Ecto neural progenitor cell (in vitro differentiated cells): ENCODE data around the gene TMEM208.

Experiments
- DNase-seq: peaks from one replicate; pipeline ENCODE4 v3.0.0-alpha.2; 2018; ENCODE audit warnings: low spot score

The TMEM208 gene

DNA sequence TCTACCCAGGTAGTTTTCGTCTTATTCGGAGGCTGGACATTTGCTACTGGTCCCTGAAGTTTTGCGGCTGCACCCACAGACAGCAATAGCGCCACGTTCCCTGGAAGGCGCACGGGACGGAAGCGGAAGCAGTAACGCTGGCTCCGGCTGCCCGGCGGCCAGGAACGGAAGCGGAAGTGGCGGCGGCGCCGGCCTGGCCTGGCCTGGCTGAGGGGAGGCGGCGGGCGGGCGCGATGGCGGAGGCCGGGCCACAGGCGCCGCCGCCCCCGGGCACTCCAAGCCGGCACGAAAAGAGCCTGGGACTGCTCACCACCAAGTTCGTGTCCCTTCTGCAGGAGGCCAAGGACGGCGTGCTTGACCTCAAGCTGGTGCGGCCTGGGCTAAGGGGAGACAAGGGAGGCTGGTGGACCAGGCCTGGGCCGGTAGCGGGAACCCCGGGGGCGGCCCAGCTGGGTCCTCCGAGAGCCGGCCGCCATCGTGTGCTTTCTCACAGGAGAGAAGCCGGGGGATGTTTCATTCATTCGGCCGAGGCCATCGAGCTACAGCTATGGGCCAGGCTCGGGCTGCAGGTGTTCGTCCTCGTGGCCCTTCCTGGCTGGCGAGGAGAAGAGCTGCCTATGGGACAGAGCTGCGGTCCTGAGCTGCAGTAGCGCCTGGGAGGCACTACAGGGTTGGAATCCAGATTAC is 34.8 kb upstream of the TMEM208 start, which contains the start of gene E2F4:
Gene E2F4, plus strand, starts transcription at position 161 of the 687 bp plus-strand sequence. Its CDS starts 73 bp downstream, at position 234.
- peak; percentile 90 for DNase-seq

DNA sequence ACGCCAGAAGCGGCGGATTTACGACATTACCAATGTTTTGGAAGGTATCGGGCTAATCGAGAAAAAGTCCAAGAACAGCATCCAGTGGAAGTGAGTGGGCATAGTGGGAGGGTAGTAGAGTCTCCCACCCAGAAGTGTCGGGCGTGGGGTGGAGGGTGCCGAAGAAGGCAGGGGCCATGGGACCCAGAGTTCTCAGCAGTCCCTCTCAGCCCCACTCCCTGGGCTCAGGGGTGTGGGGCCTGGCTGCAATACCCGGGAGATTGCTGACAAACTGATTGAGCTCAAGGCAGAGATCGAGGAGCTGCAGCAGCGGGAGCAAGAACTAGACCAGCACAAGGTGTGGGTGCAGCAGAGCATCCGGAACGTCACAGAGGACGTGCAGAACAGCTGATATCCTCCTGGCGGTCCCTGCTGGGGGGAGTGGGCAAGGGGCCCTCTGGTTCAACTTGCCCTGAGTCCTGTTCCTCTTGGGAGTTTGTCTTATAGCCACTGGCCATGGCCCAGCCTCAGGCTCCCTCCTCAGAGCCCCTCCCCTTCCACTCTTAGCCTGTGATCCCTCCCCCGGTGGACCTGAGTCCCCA is 34.1 kb upstream of the TMEM208 start:
- no peak for DNase-seq

DNA sequence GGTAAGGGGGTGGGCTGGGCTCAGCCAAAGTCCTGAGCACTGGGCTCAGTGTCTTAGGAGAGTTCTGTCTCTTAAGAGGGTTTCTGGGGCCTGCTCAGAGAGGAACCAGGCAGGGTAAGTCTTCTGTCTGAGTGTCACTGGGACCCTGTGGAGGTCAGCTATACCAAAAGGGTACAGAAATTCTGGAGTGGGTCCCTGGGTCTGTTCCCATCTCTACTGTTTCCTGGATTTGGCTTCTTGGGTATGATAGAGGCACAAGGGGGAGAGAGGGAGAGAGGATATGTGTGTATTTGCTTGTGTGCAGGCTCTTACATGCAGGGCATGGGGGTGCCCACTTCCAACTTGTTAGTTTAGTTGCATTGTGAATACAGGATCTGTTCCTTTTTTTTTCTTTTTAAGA is 33.4 kb upstream of the TMEM208 start:
- DNase-seq: no peak

DNA sequence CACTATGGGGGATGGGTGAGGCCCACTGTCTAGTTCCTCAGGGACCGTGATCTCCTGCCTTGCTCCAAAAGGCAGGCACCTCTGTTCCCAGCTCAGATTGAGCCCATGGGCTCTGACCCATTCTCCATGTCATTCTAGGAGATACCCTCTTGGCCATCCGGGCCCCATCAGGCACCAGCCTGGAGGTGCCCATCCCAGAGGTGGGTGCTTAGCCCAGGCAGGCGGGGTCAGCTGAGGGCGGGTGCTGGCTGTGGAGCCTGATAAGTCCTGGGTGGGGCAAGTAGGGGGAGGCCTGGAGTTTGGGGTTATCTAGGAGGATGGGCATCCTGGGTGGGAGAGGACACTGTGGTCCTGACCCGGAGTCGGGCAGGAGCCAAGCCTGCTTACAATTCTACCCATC is 32.7 kb upstream of the TMEM208 start:
- no peak for DNase-seq

DNA sequence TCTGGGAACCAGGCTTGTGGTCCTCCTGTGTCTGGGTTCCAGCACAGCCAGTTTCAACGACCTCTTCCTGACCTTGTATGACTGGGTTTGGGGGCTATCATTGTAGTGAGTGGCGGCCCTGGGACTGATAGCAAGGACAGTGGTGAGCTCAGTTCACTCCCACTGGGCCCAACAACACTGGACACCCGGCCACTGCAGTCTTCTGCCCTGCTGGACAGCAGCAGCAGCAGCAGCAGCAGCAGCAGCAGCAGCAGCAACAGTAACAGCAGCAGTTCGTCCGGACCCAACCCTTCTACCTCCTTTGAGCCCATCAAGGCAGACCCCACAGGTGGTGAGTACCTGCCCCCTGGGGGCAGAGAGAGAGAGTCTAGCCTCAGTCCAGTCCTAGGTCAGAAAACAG is 31.3 kb upstream of the TMEM208 start:
- no peak for DNase-seq

DNA sequence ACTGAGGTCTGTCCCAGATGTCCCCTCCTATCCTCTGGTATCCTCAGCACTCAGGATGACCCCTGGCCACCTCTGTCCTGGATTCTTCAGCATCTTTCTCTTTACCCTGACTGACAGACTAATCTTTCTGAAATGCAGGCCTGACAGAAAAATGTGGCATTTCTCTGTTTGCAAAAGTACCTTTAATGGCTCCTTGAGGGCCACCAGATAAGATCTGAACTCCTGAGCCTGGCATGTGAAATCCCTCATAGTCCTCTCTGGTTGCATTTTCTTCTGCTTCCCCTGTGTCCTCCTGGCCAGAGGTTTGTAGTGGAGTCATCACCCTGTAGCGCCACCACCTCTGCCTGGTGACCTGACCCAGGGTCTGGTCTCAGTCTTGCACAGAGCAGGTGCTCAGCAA is 30.0 kb upstream of the TMEM208 start:
- no peak for DNase-seq

GRCh38 chr16:67197704-67198103 is 29.2 kb upstream of the TMEM208 start:
- no peak for DNase-seq

- DNase-seq: no peak
Observed at GRCh38 chr16:67198238-67198734, 28.6 kb upstream of the TMEM208 start.

DNA sequence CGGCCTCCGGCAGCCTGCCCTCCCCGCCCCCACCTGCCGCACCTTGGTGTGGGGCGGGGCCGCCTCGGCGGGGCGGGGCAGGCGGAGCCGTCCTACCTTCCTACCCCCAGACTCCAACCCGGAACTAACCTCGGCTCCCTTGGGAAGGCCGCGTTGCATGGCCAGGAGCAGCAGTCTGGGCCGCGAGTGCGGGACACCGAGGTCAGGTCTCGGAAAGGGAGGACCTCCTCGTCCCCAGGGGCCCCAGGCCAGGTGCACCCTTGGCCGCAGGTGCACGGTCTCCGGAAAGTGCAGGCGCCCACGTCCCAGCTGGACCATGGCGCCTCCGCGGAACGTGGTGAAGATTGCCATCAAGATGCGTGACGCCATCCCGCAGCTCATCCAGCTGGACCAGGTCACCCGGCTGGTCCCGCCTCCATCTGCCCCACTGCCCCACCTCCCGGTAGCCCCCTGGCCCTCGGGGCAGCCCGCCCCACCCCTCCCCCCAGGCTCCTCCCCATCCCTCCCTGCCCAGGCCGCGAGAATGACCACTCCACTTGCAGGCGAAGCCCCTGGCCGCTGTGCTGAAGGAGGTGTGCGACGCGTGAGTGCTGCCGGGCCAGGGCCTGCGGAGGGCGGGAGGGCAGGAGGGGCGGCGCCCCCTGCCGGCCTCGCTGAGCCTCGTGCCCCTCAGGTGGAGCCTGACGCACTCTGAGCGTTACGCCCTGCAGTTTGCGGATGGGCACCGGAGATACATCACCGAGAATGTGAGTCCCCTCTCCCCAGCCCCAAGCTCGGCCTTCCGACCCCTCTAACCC is 27.7 kb upstream of the TMEM208 start, which contains the start of gene ELMO3:
Gene ELMO3, plus strand, starts transcription at position 121 of the 797 bp plus-strand sequence. Its CDS starts 196 bp downstream, at position 317.
- DNase-seq: peak; percentile 84

DNA sequence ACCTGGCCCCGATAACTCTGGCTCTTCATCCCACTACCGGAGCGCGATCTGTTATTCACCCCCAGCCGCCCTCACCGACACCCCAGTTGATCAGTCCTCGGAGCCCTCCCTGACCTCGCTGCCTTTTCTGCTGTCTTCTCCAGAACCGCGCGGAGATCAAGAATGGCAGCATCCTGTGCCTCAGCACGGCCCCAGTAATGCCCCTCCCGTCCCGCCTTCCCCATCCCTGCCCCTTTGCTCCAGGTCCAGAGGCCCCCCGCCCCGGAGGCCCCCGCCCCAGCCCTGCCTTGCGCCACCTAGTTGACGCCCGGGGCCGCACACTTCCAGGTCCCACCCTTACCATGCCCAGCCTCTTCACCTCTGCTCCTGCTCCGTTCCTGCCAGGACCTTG is 27.1 kb upstream of the TMEM208 start:
- DNase-seq: peak; percentile 66

DNA sequence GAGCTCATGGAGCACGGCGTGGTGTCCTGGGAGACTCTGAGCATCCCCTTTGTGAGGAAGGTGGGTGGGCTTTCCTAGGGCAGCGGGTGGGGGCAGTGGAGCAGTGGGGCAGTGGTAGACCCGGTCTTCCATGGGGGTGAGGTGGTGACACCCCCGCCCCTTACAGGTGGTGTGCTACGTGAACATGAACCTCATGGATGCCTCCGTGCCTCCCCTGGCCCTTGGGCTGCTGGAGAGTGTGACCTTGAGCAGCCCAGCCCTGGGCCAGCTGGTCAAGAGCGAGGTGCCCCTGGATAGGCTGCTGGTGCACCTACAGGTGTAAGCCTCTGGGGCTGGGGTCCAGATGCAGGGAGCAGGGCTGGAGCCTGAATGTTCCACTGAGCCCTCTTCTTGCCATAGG is 26.4 kb upstream of the TMEM208 start:
- DNase-seq: no peak

GRCh38 chr16:67201411-67202345 is 25.3 kb upstream of the TMEM208 start:
- DNase-seq: no peak

DNA sequence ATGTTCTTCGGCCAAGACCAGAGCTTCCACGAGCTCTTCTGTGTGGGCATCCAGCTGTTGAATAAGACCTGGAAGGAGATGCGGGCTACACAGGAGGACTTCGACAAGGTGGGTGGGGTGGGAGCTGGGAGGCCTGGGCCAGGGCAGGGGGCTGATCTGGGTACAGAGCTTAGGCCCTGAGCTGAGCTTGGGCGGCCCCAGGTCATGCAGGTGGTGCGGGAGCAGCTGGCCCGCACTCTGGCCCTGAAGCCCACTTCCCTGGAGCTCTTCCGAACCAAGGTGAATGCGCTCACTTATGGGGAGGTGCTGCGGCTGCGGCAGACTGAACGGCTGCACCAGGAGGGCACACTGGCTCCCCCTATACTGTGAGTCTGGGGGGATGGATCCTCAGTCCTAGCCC is 24.5 kb upstream of the TMEM208 start:
- no peak for DNase-seq

DNA sequence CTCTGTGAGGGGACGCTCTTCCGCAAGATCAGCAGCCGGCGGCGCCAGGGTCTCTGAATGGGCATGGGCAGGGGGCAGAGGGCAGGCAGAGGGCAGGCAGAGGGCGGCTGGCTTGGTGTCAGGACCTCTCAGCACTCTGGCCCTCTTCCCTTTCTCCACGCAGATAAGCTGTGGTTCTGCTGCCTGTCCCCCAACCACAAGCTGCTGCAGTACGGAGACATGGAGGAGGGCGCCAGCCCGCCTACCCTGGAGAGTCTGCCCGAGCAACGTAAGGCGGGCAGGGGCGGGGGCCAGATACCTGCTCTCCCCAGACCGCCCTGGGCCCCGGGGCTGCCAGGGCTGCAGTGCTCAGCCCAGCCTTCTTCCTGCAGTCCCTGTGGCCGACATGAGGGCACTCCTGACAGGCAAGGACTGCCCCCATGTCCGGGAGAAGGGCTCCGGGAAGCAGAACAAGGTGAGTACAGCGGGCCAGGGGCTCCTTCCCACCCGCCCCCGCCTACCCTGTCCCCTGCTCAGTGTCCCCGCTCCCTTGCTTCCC is 23.9 kb upstream of the TMEM208 start:
- DNase-seq: no peak

GRCh38 chr16:67204076-67204475 is 22.9 kb upstream of the TMEM208 start:
- DNase-seq: no peak

- DNase-seq: no peak
Observed at GRCh38 chr16:67206129-67206837, 20.6 kb upstream of the TMEM208 start.

DNA sequence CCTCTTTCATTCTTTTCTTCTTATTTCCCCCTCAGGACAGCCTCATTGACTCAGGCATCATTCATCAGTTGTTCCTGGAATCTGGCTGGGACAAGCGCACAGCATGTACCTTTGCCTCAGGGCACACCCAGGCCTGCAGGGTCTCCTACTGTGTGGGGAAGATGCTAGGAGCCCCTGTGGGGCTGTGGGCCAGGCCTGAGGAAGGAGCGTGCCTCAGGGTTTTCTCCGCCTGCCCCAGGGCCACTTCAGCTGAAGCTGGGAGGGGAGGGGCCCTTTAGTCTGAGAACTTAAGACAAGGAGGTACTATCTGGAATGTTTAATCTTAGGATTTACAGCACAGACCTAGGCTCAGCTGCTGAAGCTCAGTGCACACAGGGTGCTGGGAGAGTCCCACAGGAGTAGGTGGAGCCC is 20.1 kb upstream of the TMEM208 start:
- no peak for DNase-seq

GRCh38 chr16:67207249-67208091 is 19.5 kb upstream of the TMEM208 start:
- no peak for DNase-seq

DNA sequence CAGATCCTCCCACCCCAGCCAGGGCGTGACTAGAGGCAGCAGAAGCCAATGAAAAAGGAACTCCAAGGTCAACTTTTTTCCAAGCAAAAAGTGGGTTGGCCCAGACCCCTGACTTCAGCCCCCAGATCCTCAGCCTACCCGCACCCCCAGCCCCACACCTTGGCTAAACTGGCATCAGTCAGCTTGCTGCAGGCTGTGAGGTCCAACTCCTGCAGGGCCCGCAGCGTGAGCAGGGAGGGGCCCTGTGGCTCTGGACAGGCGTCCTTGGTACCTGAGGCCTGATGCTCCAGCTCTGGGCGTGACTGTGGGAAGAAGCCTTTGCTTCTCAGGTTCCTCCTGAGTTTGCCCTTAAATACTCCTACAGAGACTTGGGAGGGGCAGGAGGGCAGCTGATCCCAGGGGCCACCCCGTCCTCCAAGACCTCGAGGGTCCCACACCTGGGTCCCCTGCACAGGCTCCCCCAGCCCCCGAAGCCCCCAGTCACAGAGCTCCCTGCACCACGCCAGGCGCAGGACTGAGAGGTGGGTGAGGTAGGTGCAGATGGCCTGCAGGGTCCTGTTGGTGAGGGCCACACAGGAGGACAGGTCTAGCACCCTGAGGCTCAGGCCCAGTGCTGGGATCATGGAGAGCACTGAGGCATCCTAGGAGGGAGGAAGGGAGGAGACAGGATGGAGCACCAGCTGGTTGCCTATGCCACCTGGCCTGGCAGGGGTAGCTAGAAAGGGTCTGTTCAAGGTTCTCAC is 18.6 kb upstream of the TMEM208 start:
- no peak for DNase-seq
